LoVo (cell line): ENCODE data around the gene DFFB.
"Not testable (repeated sequence)": the region's sequence is repeated elsewhere in the genome, so short reads cannot be mapped to it uniquely, and the experiment has no call there.

Source experiments
- DNase-seq: peaks from one replicate; pipeline ENCODE4 v3.0.0-alpha.2; 2016; ENCODE audit warnings: low spot score

The DFFB gene

GRCh38 chr1:3910049-3910731 is 52.9 kb downstream of the DFFB start:
- DNase-seq = no peak

GRCh38 chr1:3910857-3911845 is 53.9 kb downstream of the DFFB start:
- peak; percentile 76 for DNase-seq

GRCh38 chr1:3911981-3912808 is 54.9 kb downstream of the DFFB start:
- no peak for DNase-seq

GRCh38 chr1:3912809-3913685 is 55.8 kb downstream of the DFFB start:
- DNase-seq = no peak

- DNase-seq = no peak
Measured at GRCh38 chr1:3914331-3914851, 57.1 kb downstream of the DFFB start.

- DNase-seq = no peak
Measured at GRCh38 chr1:3914911-3915310, 57.6 kb downstream of the DFFB start.

GRCh38 chr1:3915551-3916121 is 58.4 kb downstream of the DFFB start:
- DNase-seq = no peak

- DNase-seq = no peak
Measured at GRCh38 chr1:3917761-3918160, 60.5 kb downstream of the DFFB start.

- DNase-seq = not testable (repeated sequence)
Measured at GRCh38 chr1:3918359-3918758, 61.1 kb downstream of the DFFB start.

GRCh38 chr1:3918966-3919611 is 61.8 kb downstream of the DFFB start:
- no peak for DNase-seq

GRCh38 chr1:3919706-3920105 is 62.4 kb downstream of the DFFB start:
- no peak for DNase-seq

GRCh38 chr1:3921765-3922164 is 64.5 kb downstream of the DFFB start:
- no peak for DNase-seq

GRCh38 chr1:3922201-3922725 is 65.0 kb downstream of the DFFB start:
- no peak for DNase-seq

GRCh38 chr1:3922851-3923250 is 65.6 kb downstream of the DFFB start:
- DNase-seq = no peak

- DNase-seq = no peak
Measured at GRCh38 chr1:3923378-3924185, 66.3 kb downstream of the DFFB start.

- no peak for DNase-seq
Measured at GRCh38 chr1:3924186-3924824, 67.0 kb downstream of the DFFB start.

- DNase-seq = no peak
Measured at GRCh38 chr1:3924825-3925220, 67.5 kb downstream of the DFFB start.

- DNase-seq = no peak
Measured at GRCh38 chr1:3925256-3925655, 68.0 kb downstream of the DFFB start.

- no peak for DNase-seq
Measured at GRCh38 chr1:3925762-3926161, 68.5 kb downstream of the DFFB start.
